Activated T-helper 1 cell treated with anti-CD3 and anti-CD28 coated beads, Interleukin-12 subunit alpha, Interleukin-12 subunit beta, Interleukin-2, Interleukin-4 antibody, amounts not matched to agents 30 ng/mL and 10 ng/mL and 1 ng/mL, durations not matched to agents 14 hours and 24 hours and 36 hours (primary cell): ENCODE measurements around the gene EDDM3A. TPM values are rescaled to one million over a fixed set of nuclear protein-coding genes. Genes with fewer than 3 reads are reported as not detected.

Source experiments
- total RNA-seq: library from RNA; stranded (reverse); gene quantifications from 2 replicates; pipeline ENCODE4 v1.2.3, GENCODE V29; 2022

Gene EDDM3A
- total RNA-seq, 1 donor from 2014 or later: not detected

Other genes with a start within 250 kb of the EDDM3A start
- gene RNASE10, start 240.3 kb upstream of the EDDM3A start, total RNA-seq: 0.26 and 0.29 TPM in 2 replicates
- not detected in 2 replicates for gene RNASE9, start 184.8 kb upstream of the EDDM3A start, total RNA-seq
- gene RNASE11, start 157.9 kb upstream of the EDDM3A start, total RNA-seq: not detected in 2 replicates
- gene RNASE12, start 154.5 kb upstream of the EDDM3A start, total RNA-seq: not detected in 2 replicates
- gene OR6S1, start 104.2 kb upstream of the EDDM3A start, total RNA-seq: not detected in 2 replicates
- 0.34 and 0.39 TPM in 2 replicates for gene RNASE4, start 61.3 kb upstream of the EDDM3A start, total RNA-seq
- 0.57 and 0.59 TPM in 2 replicates for gene ANG, start 57.1 kb upstream of the EDDM3A start, total RNA-seq
- not detected in 2 replicates for gene EDDM3B, start 22.5 kb downstream of the EDDM3A start, total RNA-seq
- 0.54 and 0.78 TPM in 2 replicates for gene RNASE6, start 35.4 kb downstream of the EDDM3A start, total RNA-seq
- not detected in 2 replicates for gene RNASE1, start 57.0 kb downstream of the EDDM3A start, total RNA-seq
- gene RNASE3, start 145.5 kb downstream of the EDDM3A start, total RNA-seq: not detected in 2 replicates
- gene RNASE2, start 209.6 kb downstream of the EDDM3A start, total RNA-seq: not detected in 2 replicates
- 96.1 and 100 TPM in 2 replicates for gene METTL17, start 244.1 kb downstream of the EDDM3A start, total RNA-seq